Inferior parietal cortex (tissue), 1 donor: ENCODE measurements around the gene NXNL1.

Experiments
- DNase-seq: peaks from one replicate; pipeline ENCODE4 v3.0.0-alpha.2; 2016; ENCODE audit errors: extremely low spot score

NXNL1 gene

GRCh38 chr19:17455308-17456123, 5.2 kb downstream of the NXNL1 start:
- DNase-seq: no peak

DNA sequence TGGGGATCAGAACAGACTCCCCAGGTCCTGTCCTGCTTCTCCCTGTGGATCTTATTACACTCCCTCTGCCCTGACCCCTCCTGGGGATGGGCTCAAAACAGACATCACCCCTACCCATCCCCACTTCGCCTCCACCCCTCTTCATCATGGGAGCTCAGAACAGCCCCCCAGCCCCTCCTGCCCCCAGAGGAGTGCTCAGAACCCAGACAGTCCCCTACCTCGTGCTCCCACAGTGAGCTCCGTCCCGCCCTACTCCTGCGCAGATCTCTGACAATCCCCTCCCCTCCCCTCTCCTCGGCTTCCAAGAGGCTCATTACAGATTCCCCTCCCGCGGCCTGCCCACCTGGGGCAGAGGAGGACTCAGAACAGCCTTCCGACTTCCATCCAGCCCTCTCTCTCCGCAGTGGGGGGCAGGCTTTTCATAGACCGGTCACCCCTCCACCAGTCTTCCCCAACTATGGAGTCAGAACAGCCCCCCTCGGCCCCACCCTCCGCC, 6.1 kb downstream of the NXNL1 start:
- no peak for DNase-seq

DNA sequence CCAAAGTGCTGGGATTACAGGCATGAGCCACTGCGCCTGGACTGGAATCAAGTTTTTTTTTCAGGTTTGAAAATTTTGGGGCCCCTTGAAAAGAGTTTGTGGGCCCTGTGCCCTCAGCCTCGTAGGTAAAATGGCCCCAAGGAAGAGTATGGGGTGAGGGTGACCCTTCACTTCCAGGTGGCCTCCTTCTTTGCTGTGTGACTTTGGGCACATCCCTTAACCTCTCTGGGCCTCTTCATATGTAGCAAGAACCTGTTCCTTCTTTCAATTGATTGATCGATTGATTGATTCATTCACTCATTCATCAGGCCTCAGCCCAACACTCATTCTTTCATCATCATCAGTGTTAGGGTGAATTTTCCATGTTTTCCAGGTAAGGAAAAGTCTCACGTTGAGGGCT, 8.9 kb downstream of the NXNL1 start:
- no peak for DNase-seq

GRCh38 chr19:17450264-17451075, 10.3 kb downstream of the NXNL1 start:
- DNase-seq: no peak

GRCh38 chr19:17448131-17448967, 12.4 kb downstream of the NXNL1 start, which contains the start of gene TMEM221:
Gene TMEM221, minus strand, starts transcription at chr19:17448668. Its CDS starts 206 bp downstream, at chr19:17448462.
- no peak for DNase-seq

- DNase-seq: no peak
Measured at GRCh38 chr19:17447704-17448130, 13.0 kb downstream of the NXNL1 start.

DNA sequence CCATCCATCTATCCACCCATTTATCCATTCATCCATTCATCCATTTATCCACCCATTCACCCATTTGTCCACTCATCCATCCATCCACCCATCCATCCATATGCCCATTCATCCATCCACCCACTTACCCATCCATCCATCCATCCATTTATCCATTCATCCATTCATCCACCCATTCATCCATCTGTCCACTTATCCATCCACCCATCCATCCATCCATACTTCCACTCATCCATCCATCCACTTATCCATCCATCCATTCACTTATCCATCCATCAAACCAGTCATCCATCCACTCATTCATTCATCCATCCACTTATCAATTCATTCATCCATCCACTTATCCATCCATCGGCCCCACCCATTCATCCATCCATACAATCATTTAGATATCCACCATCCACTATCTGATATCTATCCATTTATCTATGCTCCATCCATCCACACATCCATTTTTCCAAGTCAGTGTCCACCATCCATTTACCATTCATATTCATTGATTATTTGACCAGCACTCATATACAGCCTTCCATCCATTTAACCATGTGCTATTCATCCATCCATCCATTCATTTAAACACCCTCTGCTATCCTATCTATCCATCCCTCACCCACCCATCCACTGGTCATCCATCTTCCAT, 15.1 kb downstream of the NXNL1 start:
- DNase-seq: no peak

- DNase-seq: no peak
Measured at GRCh38 chr19:17441241-17442021, 19.3 kb downstream of the NXNL1 start.

DNA sequence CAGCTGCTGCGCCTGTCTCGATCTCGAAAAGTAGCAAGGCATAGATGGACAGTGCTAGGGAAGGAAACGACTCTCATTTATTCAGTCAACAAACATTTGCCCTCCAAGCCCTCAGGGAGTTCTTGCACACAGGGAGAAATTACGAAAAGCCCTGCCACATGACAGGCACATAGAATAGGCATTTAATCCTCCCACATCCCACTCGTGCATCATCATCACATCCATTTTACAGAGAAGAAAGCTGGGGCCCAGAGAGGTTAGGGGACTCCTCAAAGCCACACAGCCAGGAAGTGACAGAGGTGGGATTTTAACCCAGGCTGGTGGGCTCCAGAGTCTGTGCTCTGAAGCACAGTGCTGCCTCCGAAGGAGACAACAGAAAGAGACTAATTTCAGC, 23.9 kb downstream of the NXNL1 start:
- DNase-seq: no peak

DNA sequence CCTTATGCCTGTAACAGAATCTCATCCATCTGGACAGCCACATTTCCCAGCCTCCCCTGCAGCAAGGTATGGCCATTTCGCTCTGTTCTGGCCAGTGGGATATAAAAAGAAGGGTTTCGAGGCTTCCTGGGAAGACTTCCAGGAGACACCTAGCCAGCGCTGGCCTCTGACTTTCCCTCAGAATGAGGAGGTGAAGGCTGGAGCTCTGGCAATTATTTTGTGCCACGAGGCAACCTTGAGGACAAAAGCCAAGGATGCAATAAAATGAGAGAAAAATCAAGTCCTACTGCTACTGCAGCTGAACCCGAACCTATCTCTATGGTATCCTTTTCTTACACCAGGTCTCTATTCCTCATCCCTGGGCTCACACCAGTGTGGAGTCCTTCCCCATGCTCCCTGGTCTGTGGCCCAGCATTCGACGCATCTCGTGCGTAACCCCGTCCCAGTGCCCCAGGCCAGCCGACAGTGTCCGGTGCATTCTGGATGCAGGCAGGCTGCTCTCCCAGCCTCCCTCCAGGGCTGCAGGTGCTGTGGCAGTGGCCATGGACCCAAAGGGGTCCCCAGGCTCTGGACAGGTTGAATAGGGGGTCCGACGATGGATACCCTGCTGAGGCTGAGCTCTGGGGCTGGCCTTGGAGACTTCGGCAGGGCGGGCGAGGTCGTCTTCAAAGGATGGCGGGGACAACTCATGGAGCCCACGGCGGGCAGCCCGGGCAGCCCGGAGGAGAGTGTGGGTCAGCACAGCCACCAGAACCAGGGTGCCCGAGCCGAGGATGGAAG, 24.4 kb downstream of the NXNL1 start:
- no peak for DNase-seq

GRCh38 chr19:17435218-17435617, 25.5 kb downstream of the NXNL1 start:
- DNase-seq: no peak

- DNase-seq: no peak
Measured at GRCh38 chr19:17431417-17431816, 29.3 kb downstream of the NXNL1 start.

DNA sequence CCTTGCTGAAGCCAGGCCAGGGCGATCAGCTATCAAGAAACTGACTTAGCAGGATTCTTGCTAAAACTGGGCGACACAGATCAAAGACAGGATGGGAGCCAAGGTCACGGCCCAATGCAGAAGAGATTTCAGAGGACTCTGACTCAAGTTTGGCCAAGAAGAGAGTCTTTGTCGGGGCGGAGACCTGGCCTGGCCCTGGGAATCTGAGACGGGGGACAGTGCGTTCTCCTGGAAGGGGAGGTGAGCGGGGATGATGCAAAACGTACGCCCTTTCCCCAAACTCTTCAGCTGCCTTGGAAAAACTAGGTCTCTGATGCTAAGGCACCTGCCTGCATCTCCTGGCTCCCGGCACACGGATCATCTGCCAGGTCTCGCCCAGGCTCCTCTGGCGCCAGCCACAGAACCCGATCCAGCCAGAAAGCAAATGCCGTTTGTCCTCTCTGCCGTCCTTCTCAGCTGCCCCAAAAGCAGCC, 31.0 kb downstream of the NXNL1 start:
- no peak for DNase-seq

DNA sequence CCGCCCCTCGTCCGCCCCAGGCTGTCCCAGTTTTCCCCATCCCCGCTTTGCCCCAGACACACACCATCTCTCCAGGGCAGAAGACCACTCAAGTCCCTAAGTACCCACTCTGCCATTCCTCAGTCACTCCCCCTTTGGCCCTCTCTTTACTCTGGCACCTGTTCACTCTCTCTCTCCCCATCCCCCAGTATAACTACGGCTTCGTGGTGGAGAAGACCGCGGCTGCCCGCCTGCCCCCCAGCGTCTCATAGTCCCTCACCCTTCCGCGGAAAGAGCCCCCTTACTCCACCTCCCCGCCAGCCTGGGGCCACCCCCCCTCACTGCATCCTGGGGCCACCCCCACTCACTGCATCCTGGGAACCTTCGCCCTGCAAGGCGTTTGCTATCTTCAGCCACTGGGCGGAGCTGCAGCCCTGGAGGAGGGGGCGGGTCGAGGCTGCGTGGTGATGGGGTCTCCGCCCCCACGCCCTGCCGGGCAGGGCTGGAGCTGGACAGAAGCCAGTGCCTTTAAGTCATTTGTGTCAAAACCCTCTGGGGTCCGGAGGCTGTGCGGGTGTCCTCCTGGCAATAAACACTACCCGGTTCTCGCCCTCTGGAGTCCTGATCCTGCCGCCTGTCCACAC, 35.9 kb downstream of the NXNL1 start:
- DNase-seq: no peak

DNA sequence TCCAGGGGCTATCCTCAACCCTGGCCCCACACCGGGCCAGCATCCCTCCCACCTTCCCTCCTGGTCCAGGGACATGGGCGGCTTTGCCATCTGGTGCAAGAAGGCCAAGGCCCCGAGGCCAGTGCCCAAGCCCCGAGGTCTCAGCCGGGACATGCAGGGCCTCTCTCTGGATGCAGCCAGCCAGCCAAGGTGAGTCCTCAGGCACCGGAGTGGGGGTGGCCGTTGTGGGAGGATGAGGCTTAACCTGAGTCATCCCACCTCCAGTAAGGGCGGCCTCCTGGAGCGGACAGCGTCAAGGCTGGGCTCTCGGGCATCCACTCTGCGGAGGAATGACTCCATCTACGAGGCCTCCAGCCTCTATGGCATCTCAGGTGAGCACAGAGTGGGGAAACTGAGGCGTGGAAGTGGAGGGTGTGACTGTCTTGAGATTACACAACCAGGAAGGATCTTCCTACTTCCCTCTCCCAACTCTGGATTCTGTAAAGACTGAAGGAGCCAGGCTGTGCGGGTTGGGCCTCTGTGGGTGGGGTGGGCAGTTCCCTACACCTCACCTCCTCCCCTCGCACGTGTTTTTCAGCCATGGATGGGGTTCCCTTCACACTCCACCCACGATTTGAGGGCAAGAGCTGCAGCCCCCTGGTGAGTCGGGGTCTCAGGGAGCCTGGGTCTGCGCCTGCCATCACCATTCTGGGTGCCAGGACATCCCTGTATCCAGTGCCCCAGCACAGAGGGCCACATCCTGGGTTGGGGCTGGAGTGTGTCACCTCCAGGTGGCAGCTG, 37.1 kb downstream of the NXNL1 start:
- DNase-seq: no peak

DNA sequence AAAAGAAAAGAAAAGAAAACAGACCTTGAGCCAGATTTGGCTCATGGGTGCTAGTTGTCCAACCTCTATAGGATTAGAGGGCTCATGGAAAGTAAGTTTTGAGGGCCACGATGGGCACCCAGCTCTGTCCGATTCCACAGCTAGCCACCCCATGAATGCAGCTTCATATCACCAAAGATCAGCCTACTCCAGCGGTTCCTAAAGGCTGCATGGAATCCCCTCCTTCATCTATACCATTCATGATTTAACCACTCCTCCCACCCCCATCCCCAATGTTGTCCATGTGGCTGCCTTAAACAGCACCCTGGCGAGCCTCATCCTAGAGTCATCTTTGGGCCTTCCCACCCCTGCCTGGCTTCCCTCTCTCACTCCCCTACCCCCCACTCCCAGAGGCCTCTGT, 38.8 kb downstream of the NXNL1 start:
- no peak for DNase-seq

DNA sequence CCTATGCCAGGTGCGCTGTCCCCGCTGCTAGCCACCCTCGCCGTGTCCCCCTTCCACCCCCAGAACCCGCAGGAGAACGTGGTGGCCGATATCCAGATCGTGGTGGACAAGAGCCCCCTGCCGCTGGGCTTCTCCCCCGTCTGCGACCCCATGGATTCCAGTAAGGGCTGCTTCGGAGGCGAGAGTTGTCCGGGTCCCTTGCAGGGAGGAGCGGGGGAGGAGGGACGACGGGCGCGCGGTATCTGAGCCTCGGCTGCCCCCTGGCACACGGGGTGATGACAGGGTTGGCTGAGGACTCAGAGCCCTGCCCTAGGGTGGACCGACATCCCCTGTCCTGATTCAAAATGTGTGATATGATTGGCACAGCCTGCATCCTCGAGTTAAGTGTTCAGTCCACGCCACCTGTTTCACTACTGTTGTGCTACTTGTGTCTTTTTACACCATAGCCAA, 40.2 kb downstream of the NXNL1 start:
- DNase-seq: no peak
